ENCODE measurements around the gene CDYL. TPM values are rescaled to one million over a fixed set of nuclear protein-coding genes. Genes with fewer than 3 reads are reported as not detected.
A peak's percentile ranks its signal among the peaks of the same experiment; 100 is the strongest.

The CDYL gene
- total RNA-seq, 4 donors from 2014 or later = 41.9 to 52.3 (median 45.7) TPM

- Histone ChIP-seq H3K9me3 (no peaks in the 10 kb centered on the region), H3K27me3 (no peaks in the 10 kb centered on the region), H3K27ac (replicated peaks in 1 of 4) (no peak overlapping the region), H3K36me3 (peaks cover 7 to 31% (median 9%) of the 10 kb centered on the region in 4 donors), H3K4me3 (no peak overlapping the region), H3K4me1 (peaks cover 13 to 32% (median 24%) of the 10 kb centered on the region in 4 donors)
- no peak for DNase-seq (ENCODE audit: extremely low spot score)
- 86% methylated on average over 5 of the region's 5 CpGs for WGBS
- intact Hi-C loops (cut with DNase I) = no loop called here
- TF ChIP-seq POLR2A (IDR thresholded peaks at IDR 0.05; ENCODE audit: low read depth) (no peak), POLR2AphosphoS5 (IDR thresholded peaks at IDR 0.05) (no peak), EP300 (IDR thresholded peaks at IDR 0.05) (no peak)
- TF ChIP-seq, protein P1, sequence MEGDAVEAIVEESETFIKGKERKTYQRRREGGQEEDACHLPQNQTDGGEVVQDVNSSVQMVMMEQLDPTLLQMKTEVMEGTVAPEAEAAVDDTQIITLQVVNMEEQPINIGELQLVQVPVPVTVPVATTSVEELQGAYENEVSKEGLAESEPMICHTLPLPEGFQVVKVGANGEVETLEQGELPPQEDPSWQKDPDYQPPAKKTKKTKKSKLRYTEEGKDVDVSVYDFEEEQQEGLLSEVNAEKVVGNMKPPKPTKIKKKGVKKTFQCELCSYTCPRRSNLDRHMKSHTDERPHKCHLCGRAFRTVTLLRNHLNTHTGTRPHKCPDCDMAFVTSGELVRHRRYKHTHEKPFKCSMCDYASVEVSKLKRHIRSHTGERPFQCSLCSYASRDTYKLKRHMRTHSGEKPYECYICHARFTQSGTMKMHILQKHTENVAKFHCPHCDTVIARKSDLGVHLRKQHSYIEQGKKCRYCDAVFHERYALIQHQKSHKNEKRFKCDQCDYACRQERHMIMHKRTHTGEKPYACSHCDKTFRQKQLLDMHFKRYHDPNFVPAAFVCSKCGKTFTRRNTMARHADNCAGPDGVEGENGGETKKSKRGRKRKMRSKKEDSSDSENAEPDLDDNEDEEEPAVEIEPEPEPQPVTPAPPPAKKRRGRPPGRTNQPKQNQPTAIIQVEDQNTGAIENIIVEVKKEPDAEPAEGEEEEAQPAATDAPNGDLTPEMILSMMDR (IDR thresholded peaks at IDR 0.05) = no peak
These were observed 164.2 kb downstream of the CDYL start for GRCh38 chr6:4940416-4940815.

- WGBS = 29% methylated on average over 6 of the region's 6 CpGs
These were observed 165.8 kb downstream of the CDYL start for GRCh38 chr6:4941782-4942672.

GRCh38 chr6:4942673-4943009 is 166.4 kb downstream of the CDYL start:
- no peaks in the 10 kb centered on the region for H3K27me3 ChIP-seq
- intact Hi-C loops (cut with DNase I) = no loop called here
- peaks cover 13 to 45% (median 26%) of the 10 kb centered on the region in 4 donors for H3K36me3 ChIP-seq
- 89% methylated on average over 4 of the region's 4 CpGs for WGBS
- no peak overlapping the region for H3K4me3 ChIP-seq
- no peaks in the 10 kb centered on the region for H3K9me3 ChIP-seq
- TF ChIP-seq POLR2A (IDR thresholded peaks at IDR 0.05; ENCODE audit: low read depth) = no peak
- TF ChIP-seq, protein P1 (IDR thresholded peaks at IDR 0.05) = no peak
- H3K4me1 ChIP-seq = peaks cover 13 to 25% (median 21%) of the 10 kb centered on the region in 4 donors
- peak overlapping the region in 2 of 4 donors; percentile 3 to 12 for H3K27ac ChIP-seq (replicated peaks in 1 of 4)
- DNase-seq (ENCODE audit: extremely low spot score) = no peak

More at GRCh38 chr6:4941782-4942672, 165.8 kb downstream of the CDYL start:
- Histone ChIP-seq H3K36me3 (peaks cover 13 to 43% (median 23%) of the 10 kb centered on the region in 4 donors), H3K4me3 (no peak overlapping the region), H3K4me1 (peaks cover 13 to 25% (median 21%) of the 10 kb centered on the region in 4 donors), H3K27ac (replicated peaks in 1 of 4) (peak overlapping the region in 2 of 4 donors; percentile 3 to 12), H3K27me3 (no peaks in the 10 kb centered on the region), H3K9me3 (no peaks in the 10 kb centered on the region)
- DNase-seq (ENCODE audit: extremely low spot score) = no peak
- intact Hi-C loops (cut with DNase I) = no loop called here
- TF ChIP-seq POLR2AphosphoS5 (IDR thresholded peaks at IDR 0.05) = peak; percentile 26 to 27
- no peak for TF ChIP-seq EP300 (IDR thresholded peaks at IDR 0.05)

- Histone ChIP-seq H3K4me1 (peaks cover 13 to 25% (median 21%) of the 10 kb centered on the region in 4 donors), H3K9me3 (no peaks in the 10 kb centered on the region), H3K27ac (replicated peaks in 1 of 4) (no peak overlapping the region), H3K27me3 (no peaks in the 10 kb centered on the region), H3K36me3 (peaks cover 13 to 51% (median 30%) of the 10 kb centered on the region in 4 donors), H3K4me3 (no peak overlapping the region)
- no peak for DNase-seq (ENCODE audit: extremely low spot score)
- TF ChIP-seq, protein P1 (IDR thresholded peaks at IDR 0.05) = no peak
- TF ChIP-seq EP300 (IDR thresholded peaks at IDR 0.05) (no peak), POLR2AphosphoS5 (IDR thresholded peaks at IDR 0.05) (no peak)
- 69% methylated on average over 2 of the region's 2 CpGs for whole genome bisulfite sequencing
- intact Hi-C loops (cut with DNase I) = no loop called here
These were observed 167.5 kb downstream of the CDYL start for GRCh38 chr6:4943716-4944115.

DNA sequence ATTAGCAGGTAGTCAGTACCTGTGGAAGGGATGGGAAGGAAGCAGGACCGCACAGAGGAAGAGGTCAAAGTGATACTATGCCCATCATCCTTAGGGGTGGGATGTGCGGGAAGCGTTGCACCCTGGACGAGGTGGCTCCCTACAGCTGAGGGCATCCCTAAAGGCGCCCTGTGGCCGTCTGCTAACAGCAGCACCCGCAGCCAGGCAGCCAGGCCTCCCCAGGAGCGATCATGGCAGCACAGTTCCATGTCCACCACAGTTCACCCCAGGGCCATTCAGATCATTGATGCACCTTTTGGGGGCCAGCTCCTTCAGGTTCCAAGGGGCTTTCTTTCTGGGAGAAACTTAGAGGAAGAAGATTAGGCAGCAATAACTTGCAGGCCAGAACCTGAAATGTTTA is 168.1 kb downstream of the CDYL start:
- intact Hi-C loops (cut with DNase I) = no loop called here
- 100% methylated on average over 6 of the region's 8 CpGs for WGBS
- peaks cover 13 to 25% (median 21%) of the 10 kb centered on the region in 4 donors for H3K4me1 ChIP-seq

More for the DNA sequence above, 168.1 kb downstream of the CDYL start:
- Histone ChIP-seq H3K9me3 (no peaks in the 10 kb centered on the region), H3K27ac (replicated peaks in 1 of 4) (no peak overlapping the region), H3K36me3 (peaks cover 13 to 52% (median 35%) of the 10 kb centered on the region in 4 donors), H3K27me3 (no peaks in the 10 kb centered on the region), H3K4me3 (no peak overlapping the region)
- DNase-seq (ENCODE audit: extremely low spot score) = no peak
- no peak for TF ChIP-seq EP300 (IDR thresholded peaks at IDR 0.05)
- TF ChIP-seq POLR2AphosphoS5 (IDR thresholded peaks at IDR 0.05) = no peak
- no peak for TF ChIP-seq POLR2A (IDR thresholded peaks at IDR 0.05; ENCODE audit: low read depth)
- TF ChIP-seq, protein P1 (IDR thresholded peaks at IDR 0.05) = no peak
